SK-N-SH treated with all-trans-retinoic acid at 6 μM for 48 hours (cell line): ENCODE data around the gene LIPH.

Source experiments
- PPARA ChIP-seq: fragments of 250-450 bp; sonication (Bioruptor Pico); IDR thresholded peaks from 2 replicates; pipeline ENCODE4 v1.5.0; 2020; ENCODE audit warnings: mild to moderate bottlenecking, borderline replicate concordance
- RARB ChIP-seq: fragments of 250-450 bp; sonication (Bioruptor Pico); IDR thresholded peaks from 2 replicates; pipeline ENCODE4 v1.8.0; 2021; ENCODE audit warnings: mild to moderate bottlenecking, moderate library complexity
- TF ChIP-seq, protein P1 (sequence below): fragments of 250-450 bp; sonication (Bioruptor Pico); IDR thresholded peaks from 2 replicates; pipeline ENCODE4 v1.5.1; 2020; ENCODE audit warnings: low read depth, mild to moderate bottlenecking, moderate library complexity
- TF ChIP-seq, protein P2 (sequence below): fragments of 250-450 bp; sonication (Bioruptor Pico); IDR thresholded peaks from 2 replicates; pipeline ENCODE4 v1.5.1; 2021; ENCODE audit warnings: mild to moderate bottlenecking, moderate library complexity

DNA sequence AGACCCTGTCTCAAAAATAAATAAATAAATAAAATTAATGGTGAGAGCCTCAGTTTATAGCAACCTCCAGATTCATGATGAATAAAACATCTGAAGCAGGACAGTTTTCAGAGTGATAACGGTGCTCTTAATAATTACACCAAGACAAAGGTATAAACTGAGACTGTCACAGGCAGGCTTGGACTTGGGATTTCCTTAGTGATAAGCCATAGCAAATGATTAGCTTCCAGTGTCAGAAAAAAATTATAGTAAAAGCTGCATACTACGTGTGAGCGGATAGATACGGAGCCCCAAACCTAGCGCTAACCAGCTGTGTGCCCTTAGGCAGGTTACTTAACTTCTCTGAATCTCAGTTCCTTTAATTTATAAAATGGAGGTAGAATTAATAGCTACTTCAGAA, 21.5 kb downstream of the LIPH start:
- TF ChIP-seq, protein P1, sequence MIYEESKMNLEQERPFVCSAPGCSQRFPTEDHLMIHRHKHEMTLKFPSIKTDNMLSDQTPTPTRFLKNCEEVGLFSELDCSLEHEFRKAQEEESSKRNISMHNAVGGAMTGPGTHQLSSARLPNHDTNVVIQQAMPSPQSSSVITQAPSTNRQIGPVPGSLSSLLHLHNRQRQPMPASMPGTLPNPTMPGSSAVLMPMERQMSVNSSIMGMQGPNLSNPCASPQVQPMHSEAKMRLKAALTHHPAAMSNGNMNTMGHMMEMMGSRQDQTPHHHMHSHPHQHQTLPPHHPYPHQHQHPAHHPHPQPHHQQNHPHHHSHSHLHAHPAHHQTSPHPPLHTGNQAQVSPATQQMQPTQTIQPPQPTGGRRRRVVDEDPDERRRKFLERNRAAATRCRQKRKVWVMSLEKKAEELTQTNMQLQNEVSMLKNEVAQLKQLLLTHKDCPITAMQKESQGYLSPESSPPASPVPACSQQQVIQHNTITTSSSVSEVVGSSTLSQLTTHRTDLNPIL (CRISPR knock-in tag), result no peak
- TF ChIP-seq PPARA (CRISPR knock-in tag) (no peak), RARB (no peak)
- TF ChIP-seq, protein P2, sequence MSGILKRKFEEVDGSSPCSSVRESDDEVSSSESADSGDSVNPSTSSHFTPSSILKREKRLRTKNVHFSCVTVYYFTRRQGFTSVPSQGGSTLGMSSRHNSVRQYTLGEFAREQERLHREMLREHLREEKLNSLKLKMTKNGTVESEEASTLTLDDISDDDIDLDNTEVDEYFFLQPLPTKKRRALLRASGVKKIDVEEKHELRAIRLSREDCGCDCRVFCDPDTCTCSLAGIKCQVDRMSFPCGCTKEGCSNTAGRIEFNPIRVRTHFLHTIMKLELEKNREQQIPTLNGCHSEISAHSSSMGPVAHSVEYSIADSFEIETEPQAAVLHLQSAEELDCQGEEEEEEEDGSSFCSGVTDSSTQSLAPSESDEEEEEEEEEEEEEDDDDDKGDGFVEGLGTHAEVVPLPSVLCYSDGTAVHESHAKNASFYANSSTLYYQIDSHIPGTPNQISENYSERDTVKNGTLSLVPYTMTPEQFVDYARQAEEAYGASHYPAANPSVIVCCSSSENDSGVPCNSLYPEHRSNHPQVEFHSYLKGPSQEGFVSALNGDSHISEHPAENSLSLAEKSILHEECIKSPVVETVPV (CRISPR knock-in tag), result no peak
